Natural killer cell (primary cell): ENCODE measurements around the gene PRTN3. TPM values are rescaled to one million over a fixed set of nuclear protein-coding genes. Genes with fewer than 3 reads are reported as not detected.

Experiments
- ATAC-seq, 3 donors: fragments of 150-1000 bp in 2 of 3; fragments of 200-7000 bp in 1 of 3; cut with Tn5 transposase; 1 replicate in 1 of 3; 2 replicates in 2 of 3; pipeline ENCODE4 v1.10.0; 2021; ENCODE audit warnings: mild to moderate bottlenecking in 2 of 3, moderate library complexity in 2 of 3
- DNase-seq, 2 donors: peaks; one replicate each; pipeline versions ENCODE4 v3.0.0 to v3.0.0-alpha.2; 2013 to 2021; ENCODE audit warnings: mixed read lengths in 1 of 2
- H3K27ac ChIP-seq: one replicate; pipeline ENCODE4 v1.5.1; 2013; ENCODE audit warnings: mild to moderate bottlenecking, low read length
- H3K27me3 ChIP-seq: one replicate; pipeline ENCODE4 v1.6.1; 2013; ENCODE audit warnings: low read length; ENCODE audit not compliant: control insufficient read depth, insufficient read depth
- H3K36me3 ChIP-seq: one replicate; pipeline ENCODE4 v1.6.1; 2013; ENCODE audit warnings: low read length; ENCODE audit not compliant: control insufficient read depth, insufficient read depth
- H3K4me1 ChIP-seq: one replicate; pipeline ENCODE4 v1.6.1; 2013; ENCODE audit warnings: low read length; ENCODE audit not compliant: control insufficient read depth, insufficient read depth
- H3K4me3 ChIP-seq: one replicate; pipeline ENCODE4 v1.5.1; 2013; ENCODE audit warnings: low read length
- H3K9me3 ChIP-seq: one replicate; pipeline ENCODE4 v1.6.1; 2013; ENCODE audit warnings: low read length; ENCODE audit not compliant: control insufficient read depth, insufficient read depth
- H3K27ac Mint-ChIP-seq, 2 donors: one replicate each; pipeline ENCODE4 v1.8.0; 2022; ENCODE audit warnings: mild to moderate bottlenecking in 2 of 2, mixed read lengths in 2 of 2, moderate library complexity in 1 of 2
- H3K27me3 Mint-ChIP-seq, 2 donors: one replicate each; pipeline ENCODE4 v1.8.0; 2022; ENCODE audit warnings: low read depth in 2 of 2, mixed read lengths in 2 of 2
- H3K36me3 Mint-ChIP-seq: one replicate; pipeline ENCODE4 v1.8.0; 2022; ENCODE audit warnings: mixed read lengths
- H3K4me1 Mint-ChIP-seq, 2 donors: one replicate each; pipeline ENCODE4 v1.8.0; 2022; ENCODE audit warnings: mixed read lengths in 2 of 2
- H3K4me3 Mint-ChIP-seq: one replicate; pipeline ENCODE4 v1.8.0; 2022; ENCODE audit warnings: mild to moderate bottlenecking, moderate library complexity, mixed read lengths
- H3K9me3 Mint-ChIP-seq, 2 donors: one replicate each; pipeline ENCODE4 v1.8.0; 2022; ENCODE audit warnings: mixed read lengths in 2 of 2
- CTCF ChIP-seq: fragments of 200-600 bp; IDR thresholded peaks from one replicate; pipeline ENCODE4 v1.8.0; 2022; ENCODE audit warnings: antibody characterized with exemption
- WGBS: methylation state at CpG from one replicate; pipeline ENCODE4 v1.1.7; 2013; ENCODE audit warnings: missing lambda C conversion rate; ENCODE audit not compliant: insufficient coverage; 5-methylcytosine and 5-hydroxymethylcytosine counted together
- intact Hi-C: fragments of 100-400 bp; cut with micrococcal nuclease; formaldehyde crosslinking; loops from one replicate; pipeline ENCODE4 v1.14.2; 2022
- total RNA-seq, 4 donors: library from RNA; stranded (reverse); fragments of 120-200 nt in 1 of 4; gene quantifications; one replicate each; pipeline versions ENCODE4 v1.2.3 to v1.2.4, GENCODE V29; 2013 to 2022

PRTN3 gene
- total RNA-seq, 3 donors from 2014 or later (not counting 1 experiment from before 2014, with no cell fraction given) = 0.36 to 0.73 TPM; not detected in 1

DNA sequence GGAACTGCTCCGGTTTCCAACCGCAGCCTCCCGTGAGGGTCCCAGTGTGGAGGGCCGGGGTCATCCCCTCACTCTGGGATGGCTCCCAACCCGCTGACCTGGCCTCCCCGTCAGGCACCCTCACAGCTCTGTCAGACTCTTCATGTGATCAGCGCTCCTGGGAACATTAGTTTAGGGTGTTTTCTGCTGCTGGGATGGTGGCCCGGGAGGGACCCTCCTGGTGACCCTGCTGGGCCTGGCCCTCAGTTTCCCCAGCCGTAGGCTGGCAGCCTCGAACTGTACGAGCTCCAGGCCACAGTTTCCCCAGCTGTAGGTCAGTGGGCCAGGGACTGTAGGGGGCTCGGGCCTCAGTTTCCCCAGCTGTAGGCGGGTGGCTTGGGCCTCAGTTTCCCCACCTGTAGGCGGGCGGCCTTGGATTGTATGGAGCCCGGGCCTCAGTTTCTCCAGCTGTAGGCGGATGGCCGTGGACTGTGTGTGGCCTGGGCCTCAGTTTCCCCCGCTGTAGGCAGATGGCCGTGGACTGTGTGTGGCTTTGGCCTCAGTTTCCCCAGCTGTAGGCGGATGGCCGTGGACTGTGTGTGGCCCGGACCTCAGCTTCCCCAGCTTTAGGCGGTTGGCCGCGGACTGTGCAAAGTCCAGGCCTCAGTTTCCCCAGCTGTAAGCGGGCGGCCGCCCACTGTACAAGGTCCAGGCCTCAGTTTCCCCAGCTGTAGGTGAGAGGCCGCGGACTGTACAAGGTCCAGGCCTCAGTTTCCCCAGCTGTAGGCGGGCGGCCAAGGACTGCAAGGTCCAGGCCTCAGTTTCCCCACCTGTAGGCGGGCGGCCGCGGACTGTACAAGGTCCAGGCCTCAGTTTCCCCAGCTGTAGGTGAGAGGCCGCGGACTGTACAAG, 44.9 kb upstream of the PRTN3 start:
- ATAC-seq (no peak), DNase-seq (peak in 1 of 2 donors; percentile 24)
- Histone ChIP-seq H3K4me1 (peaks cover 37% of the 10 kb centered on the region), H3K36me3 (peaks cover 6% of the 10 kb centered on the region), H3K27ac (no peak overlapping the region), H3K27me3 (no peaks in the 10 kb centered on the region), H3K4me3 (peak overlapping the region; percentile 72), H3K9me3 (no peaks in the 10 kb centered on the region)
- H3K9me3 Mint-ChIP-seq = no peaks in the 10 kb centered on the region
- no peak for TF ChIP-seq CTCF
- H3K4me3 Mint-ChIP-seq = no peak overlapping the region
- intact Hi-C loops = loop anchor here (2.0 to 5.0 kb wide), 2 partner anchors 134 to 611 kb away; partner anchors contain the start of genes DAZAP1 and RNF126
- H3K27me3 Mint-ChIP-seq = no peaks in the 10 kb centered on the region
- peak overlapping the region in 1 of 2 donors; percentile 87 for H3K27ac Mint-ChIP-seq
- 86% methylated on average over 39 of the region's 39 CpGs for WGBS
- H3K36me3 Mint-ChIP-seq = no peaks in the 10 kb centered on the region
- peaks cover 33% of the 10 kb centered on the region in 2 donors for H3K4me1 Mint-ChIP-seq

DNA sequence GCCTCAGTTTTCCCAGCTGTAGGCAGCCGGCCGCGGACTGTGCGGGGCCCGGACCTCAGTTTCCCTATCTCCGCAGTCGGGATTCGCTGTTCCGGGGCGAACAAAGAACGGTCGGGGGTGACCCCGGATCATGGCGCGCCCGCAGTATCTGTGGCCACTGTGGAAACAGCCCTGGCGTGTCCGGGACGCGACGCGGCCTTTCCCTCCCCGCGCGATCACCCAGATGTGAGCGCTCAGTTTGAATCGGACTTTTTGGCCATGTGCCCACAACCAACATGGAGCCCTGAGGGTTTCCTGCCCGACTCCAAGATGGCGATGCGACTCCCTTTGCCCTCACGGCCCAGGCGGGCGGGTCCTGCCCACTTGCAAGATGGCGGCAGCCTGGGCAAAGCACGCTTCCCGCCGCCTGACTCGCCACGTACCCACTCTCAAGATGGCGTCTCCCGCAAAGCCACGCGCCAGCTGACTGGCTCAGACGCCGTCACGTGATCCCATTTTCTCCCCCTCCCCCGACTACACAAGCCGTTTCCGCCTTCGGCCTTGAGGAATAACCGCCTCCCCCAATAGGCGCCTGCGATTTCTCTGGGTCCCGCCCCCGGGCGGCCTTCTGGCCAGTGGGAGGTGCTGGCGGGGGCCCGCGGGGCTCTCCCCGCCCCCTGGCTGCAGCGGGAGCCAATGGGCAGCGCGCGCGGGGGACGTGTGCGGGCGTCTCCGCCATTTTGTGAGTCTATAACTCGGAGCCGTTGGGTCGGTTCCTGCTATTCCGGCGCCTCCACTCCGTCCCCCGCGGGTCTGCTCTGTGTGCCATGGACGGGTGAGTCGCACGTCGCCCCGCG, 43.9 kb upstream of the PRTN3 start, which contains the start of gene PTBP1:
Gene PTBP1 (plus strand): TSS at position 761 of the 836 bp plus-strand sequence. CDS start 46 bp downstream, at position 807.
- Mint-ChIP-seq H3K4me3 (peak within 1 kb of the TSS; percentile 95), H3K9me3 (no peaks in the 10 kb centered on the region), H3K27me3 (no peaks in the 10 kb centered on the region), H3K4me1 (peaks cover 42% of the 10 kb centered on the region in 2 donors), H3K27ac (peak within 1 kb of the TSS; percentile 87 to 88), H3K36me3 (no peaks in the 10 kb centered on the region)
- Histone ChIP-seq H3K4me3 (peak within 1 kb of the TSS; percentile 72), H3K27ac (peak within 1 kb of the TSS; percentile 65), H3K4me1 (peaks cover 46% of the 10 kb centered on the region), H3K36me3 (peaks cover 11% of the 10 kb centered on the region), H3K27me3 (no peaks in the 10 kb centered on the region), H3K9me3 (no peaks in the 10 kb centered on the region)
- WGBS = under 1% methylated on average over 83 of the region's 83 CpGs
- DNase-seq (peak; percentile 98 to 100), ATAC-seq (peak; percentile 82 to 94 (median 84))
- no peak for TF ChIP-seq CTCF
- intact Hi-C loops = loop anchor here (2.0 to 5.0 kb wide), 2 partner anchors 135 to 610 kb away; partner anchors contain the start of genes DAZAP1 and RNF126

DNA sequence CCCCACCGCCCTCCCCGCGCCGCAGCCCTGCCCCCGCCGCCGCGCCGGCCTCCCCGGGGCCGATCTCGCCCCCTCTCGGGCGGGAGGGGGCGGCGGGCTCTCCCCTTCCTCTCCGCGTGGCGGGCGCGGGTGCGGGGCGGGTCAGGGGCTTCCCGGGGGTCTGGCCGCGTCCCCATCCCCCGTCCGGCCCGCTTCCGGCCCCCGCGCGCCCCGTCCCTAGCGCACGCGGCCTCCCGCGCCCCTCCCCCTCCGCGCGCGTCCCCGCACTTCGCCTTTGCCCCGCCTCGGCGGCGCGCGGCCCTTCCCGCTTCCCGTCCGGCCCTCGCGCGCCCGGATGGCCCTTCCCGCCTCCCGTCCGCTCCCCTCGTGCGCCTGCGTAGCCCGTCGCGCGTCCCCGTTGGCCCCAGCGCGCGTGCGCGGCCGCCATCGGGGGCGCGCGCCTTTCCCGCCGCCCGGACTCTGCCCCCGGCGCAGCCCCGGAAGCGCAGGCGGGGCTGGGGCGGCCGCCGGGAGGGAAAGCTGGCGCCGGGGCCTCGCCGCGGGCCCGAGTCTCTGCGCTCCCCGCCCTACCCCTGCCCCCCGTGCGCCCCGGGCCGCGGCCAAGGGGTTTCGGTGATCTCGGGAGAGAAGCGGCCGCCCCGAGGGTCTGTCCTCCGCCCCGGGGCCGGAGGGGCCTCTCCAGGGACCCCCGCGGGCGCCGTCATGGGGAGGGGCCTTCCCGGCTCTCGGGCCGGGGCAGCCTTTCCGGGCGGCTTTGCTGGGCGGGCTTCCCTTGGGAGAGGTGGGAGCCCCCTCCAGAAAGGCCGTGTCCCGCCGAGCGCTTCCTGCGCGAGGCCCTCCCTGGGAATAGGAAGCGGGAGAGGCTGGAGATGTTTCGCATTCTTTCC, 43.0 kb upstream of the PRTN3 start:
- Histone ChIP-seq H3K4me3 (peak overlapping the region; percentile 46), H3K9me3 (no peaks in the 10 kb centered on the region), H3K4me1 (peaks cover 55% of the 10 kb centered on the region), H3K36me3 (peaks cover 11% of the 10 kb centered on the region), H3K27ac (peak overlapping the region; percentile 65), H3K27me3 (no peaks in the 10 kb centered on the region)
- Mint-ChIP-seq H3K36me3 (no peaks in the 10 kb centered on the region), H3K4me3 (peak overlapping the region; percentile 95), H3K27me3 (no peaks in the 10 kb centered on the region), H3K4me1 (peaks cover 50% of the 10 kb centered on the region in 2 donors), H3K9me3 (no peaks in the 10 kb centered on the region), H3K27ac (peak overlapping the region; percentile 83 to 88)
- TF ChIP-seq CTCF = no peak
- peak; percentile 33 to 56 (median 34) for ATAC-seq
- DNase-seq = peak; percentile 90 to 94
- under 1% methylated on average over 129 of the region's 129 CpGs for WGBS
- intact Hi-C loops = loop anchor here (2.0 to 5.0 kb wide), 2 partner anchors 135 to 609 kb away; partner anchors contain the start of genes DAZAP1 and RNF126
